ENCODE results near the gene MFGE8.
"Not testable (repeated sequence)": the region's sequence is repeated elsewhere in the genome, so short reads cannot be mapped to it uniquely, and the experiment has no call there.

The MFGE8 gene

GRCh38 chr15:88913017-88913849 lies at the start of gene MFGE8:
Gene MFGE8 (minus strand): TSS chr15:88913379. CDS start chr15:88913319, 60 bp downstream.
- peak; percentile 23 for DNase-seq

GRCh38 chr15:88959445-88959844 lies 46.3 kb upstream of the MFGE8 start:
- DNase-seq, result no peak

- DNase-seq, result no peak
These were observed 43.7 kb upstream of the MFGE8 start for GRCh38 chr15:88956906-88957305.

GRCh38 chr15:88956263-88956662 lies 43.1 kb upstream of the MFGE8 start:
- DNase-seq, result no peak

DNA sequence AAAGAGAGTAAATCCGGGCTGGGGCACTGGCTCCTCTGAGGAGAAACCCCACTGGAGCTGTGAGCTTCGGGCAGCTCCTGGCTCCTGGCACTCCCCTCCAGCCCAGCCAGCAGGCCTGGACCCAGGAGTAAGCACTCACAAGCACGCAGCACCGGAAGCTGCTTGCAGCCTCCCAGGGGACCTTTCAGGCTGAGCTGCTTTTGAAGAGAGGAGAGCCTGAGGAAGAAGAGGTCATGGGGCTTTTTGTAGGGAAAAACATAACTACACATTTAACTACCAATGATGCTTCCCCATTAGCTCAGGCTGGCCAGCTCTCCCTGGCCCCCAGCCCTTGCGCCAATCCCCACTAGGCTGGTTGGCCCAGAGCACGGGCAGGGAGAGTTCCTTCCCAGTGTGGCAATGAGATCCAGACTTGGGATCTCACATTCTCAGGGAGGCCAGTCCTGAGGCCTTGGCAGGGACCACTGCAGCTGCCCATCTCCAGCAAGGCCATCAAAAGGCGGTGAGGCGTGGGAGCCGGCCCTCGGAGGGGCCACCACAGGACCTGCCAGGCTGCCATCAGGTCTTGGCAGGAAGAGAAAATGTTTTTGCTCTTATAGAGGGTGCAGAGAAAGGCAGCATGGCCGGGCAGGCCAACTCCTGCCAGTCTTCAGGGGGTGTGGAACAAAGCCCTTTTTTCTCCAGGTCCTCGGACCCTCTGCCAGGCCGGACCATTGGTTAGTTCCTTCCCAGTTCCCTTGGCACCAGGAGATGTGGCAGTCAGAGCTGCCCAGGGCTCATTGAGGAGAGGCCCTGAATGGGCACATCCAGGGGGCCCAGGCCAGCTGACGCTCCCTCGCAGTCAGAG lies 41.5 kb upstream of the MFGE8 start:
- no peak for DNase-seq

- no peak for DNase-seq
These were observed 37.5 kb upstream of the MFGE8 start for GRCh38 chr15:88950600-88951160.

DNA sequence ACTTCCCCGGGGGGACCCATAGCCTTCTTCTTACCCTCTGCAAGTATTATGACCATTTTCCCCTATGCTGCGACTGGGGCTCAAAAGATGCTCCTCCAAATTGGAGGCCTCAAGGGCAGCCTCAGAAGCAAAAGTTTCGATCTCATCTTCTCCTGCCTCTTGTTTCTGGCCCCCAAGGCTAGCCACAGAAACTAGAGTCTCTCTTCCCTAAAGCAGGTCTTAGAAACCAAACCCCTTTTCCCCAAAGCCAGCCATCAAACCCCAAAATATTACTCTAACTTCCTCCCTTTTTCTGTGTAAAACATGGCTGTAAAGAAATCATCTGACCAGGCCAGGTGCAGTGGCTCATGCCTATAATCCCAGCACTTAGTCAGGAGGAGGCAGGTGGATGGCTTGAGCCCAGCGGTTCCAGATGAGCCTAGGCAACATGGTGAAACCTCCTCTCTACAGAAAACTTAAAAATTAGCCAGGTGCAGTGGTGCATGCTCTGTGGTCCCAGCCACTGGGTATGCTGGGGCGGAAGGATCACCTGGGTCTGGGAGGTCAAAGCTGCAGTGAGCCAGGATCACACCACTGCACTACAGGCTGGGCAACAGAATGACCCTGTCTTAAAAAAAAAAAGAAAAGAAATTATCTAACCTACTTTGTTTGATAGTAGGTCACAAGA lies 36.7 kb upstream of the MFGE8 start:
- no peak for DNase-seq

DNA sequence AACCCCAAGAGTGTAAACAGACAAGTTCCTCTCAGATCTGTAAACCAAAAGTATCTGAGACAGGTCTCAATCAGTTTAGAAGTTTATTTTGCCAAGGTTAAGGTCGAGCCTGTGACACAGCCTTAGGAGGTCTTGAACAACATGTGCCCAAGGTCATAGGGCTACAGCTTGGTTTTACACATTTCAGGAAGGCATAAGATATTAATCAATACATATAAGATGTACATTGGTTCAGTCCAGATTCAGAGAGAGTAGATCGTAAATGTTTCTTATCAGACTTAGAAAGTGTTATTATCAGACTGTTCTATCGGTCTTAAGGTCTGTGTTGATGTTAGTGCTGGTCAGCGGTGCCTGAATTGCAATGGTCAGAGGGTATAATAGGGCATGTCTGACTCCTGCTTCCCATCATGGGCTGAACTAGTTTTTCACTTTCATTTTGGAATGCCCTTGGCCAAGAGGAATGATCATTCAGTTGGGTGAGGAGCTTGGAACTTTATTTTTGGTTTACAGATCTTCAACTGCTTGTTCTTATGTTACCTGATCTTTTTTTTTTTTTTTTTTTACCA lies 27.0 kb upstream of the MFGE8 start:
- DNase-seq, result no peak

- DNase-seq, result no peak
These were observed 26.3 kb upstream of the MFGE8 start for GRCh38 chr15:88939486-88939806.

DNA sequence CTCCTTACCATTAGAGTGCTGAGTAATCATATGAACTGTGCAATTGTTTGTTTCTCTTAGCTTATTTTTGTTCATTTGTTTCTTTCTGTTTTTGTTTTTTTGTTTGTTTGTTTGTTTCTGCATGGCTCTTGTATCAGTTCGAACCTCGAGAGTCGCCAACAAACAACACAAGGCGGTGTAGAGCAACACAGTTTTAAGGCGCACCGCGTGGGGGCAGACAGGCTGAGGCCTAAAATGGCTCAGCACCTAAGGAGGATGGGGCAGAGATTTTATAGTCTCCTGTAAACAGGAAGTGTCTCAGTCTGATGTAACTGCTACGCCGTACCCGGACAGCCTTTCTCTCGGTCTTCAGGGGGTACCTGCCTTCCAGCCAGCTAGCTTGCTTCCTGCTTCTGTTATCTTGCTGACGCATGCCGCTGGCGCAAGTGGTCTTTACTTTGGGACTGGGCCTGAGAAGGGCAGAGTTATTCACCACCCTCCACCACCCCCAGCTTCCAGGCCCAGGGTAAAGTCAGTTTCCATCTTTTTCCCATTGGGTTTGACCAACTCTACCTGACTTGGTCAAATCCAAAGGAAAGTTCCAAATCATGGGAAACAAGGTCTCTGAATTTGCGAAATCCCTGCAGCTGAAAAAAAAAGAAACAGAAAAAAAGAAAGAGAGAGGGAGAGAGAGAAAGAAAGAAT lies 25.8 kb upstream of the MFGE8 start:
- DNase-seq, result no peak

GRCh38 chr15:88934449-88934848 lies 21.3 kb upstream of the MFGE8 start:
- DNase-seq, result not testable (repeated sequence)

DNA sequence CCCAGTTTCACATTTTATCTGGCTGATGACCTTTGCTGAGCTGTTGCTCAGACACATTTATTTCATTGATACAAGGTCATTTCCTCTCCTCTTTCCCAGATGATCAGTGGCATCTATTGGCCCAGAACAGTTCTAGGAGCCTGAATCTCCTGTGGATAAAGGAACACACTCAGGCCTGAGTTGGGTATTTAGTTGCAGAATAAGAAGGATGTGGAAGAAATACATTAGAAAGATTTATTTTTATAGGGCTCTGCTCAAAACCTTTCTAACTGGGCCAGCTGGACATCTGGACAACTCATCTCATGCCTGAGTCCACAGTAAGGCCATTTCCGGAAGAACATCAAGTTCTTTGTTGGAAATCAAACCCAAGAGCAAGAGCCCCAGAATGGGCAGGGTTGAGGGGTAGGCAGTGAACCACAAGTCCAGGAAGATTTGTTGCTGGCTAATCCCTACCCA lies 19.7 kb upstream of the MFGE8 start:
- DNase-seq, result no peak

- no peak for DNase-seq
These were observed 19.2 kb upstream of the MFGE8 start for GRCh38 chr15:88932271-88932874.

GRCh38 chr15:88930579-88930978 lies 17.4 kb upstream of the MFGE8 start:
- no peak for DNase-seq

GRCh38 chr15:88929358-88930098 lies 16.3 kb upstream of the MFGE8 start:
- not testable (repeated sequence) for DNase-seq

GRCh38 chr15:88928192-88928591 lies 15.0 kb upstream of the MFGE8 start:
- not testable (repeated sequence) for DNase-seq

- DNase-seq, result not testable (repeated sequence)
These were observed 12.5 kb upstream of the MFGE8 start for GRCh38 chr15:88925648-88926047.

GRCh38 chr15:88920892-88921435 lies 7.8 kb upstream of the MFGE8 start:
- DNase-seq, result not testable (repeated sequence)

DNA sequence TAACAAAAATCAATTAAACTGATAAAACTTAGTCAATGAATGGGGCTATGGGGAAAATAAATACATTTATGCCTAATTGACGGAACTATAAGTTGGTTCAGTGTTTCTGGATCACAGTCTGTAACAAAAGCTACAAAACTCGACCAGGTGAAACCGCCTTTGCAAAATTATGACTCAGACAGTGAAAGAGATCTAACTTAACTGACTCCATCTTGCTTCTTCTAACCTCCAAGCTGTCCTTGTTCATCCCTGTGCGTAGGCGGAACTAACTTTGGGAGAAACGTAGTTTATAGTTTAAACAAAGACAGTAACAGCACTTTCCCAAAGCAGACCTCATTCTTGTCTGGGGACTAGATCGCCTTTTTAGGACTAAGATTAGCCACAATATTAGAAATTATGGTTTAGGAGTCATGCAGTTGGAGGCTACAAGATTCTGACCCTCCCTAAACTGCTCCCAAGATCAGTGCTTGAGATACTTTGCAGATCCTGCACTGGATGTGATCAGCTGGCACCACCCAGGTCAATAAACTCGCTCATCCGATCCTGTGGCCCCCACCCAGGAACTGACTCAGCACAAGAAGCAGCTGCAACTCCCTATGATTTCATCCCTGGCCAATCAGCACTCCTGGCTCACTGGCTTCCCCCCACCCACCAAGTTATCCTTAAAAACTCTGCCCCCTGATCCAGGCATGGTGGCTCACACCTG lies 7.2 kb upstream of the MFGE8 start:
- DNase-seq, result no peak

GRCh38 chr15:88918738-88919137 lies 5.6 kb upstream of the MFGE8 start:
- no peak for DNase-seq
